DOHH2 (cell line): Measurements from ENCODE around the gene IGF1R.

Experiments used
- H3F3A ChIP-seq: fragments of 200-600 bp; sonication (generic), shearing (Covaris generic); 2 replicates; pipeline ENCODE4 v1.6.0; 2016; ENCODE audit warnings: antibody characterized with exemption, mild to moderate bottlenecking; ENCODE audit not compliant: control insufficient read depth, insufficient read depth
- H3K27ac ChIP-seq: fragments of 200-600 bp; sonication (generic); 2 replicates; pipeline ENCODE4 v1.5.1; 2014; ENCODE audit warnings: low read depth, mild to moderate bottlenecking, low read length, moderate library complexity
- H3K27me3 ChIP-seq: fragments of 200-600 bp; sonication (generic); 2 replicates; pipeline ENCODE4 v1.6.1; 2014; ENCODE audit warnings: mild to moderate bottlenecking, low read length, mixed read lengths; ENCODE audit not compliant: control insufficient read depth
- H3K36me3 ChIP-seq: fragments of 200-600 bp; sonication (generic); 2 replicates; pipeline ENCODE4 v1.6.1; 2014; ENCODE audit warnings: mild to moderate bottlenecking, low read length, moderate library complexity, mixed read lengths; ENCODE audit not compliant: control insufficient read depth
- H3K4me1 ChIP-seq: fragments of 200-600 bp; sonication (generic); 2 replicates; pipeline ENCODE4 v1.6.1; 2014; ENCODE audit warnings: mild to moderate bottlenecking, low read length, mixed read lengths; ENCODE audit not compliant: control insufficient read depth
- H3K4me2 ChIP-seq: fragments of 200-600 bp; sonication (generic); 2 replicates; pipeline ENCODE4 v1.6.0; 2014; ENCODE audit warnings: mild to moderate bottlenecking, low read length, moderate library complexity
- H3K4me3 ChIP-seq: fragments of 200-600 bp; sonication (generic); 2 replicates; pipeline ENCODE4 v1.5.1; 2014; ENCODE audit warnings: mild to moderate bottlenecking, low read length, mixed read lengths
- H3K79me2 ChIP-seq: fragments of 200-600 bp; sonication (generic); 2 replicates; pipeline ENCODE4 v1.6.1; 2014; ENCODE audit warnings: mild to moderate bottlenecking, low read length, mixed read lengths; ENCODE audit not compliant: control insufficient read depth
- H3K9me2 ChIP-seq: fragments of 200-600 bp; sonication (generic); replicated peaks from 2 replicates; pipeline ENCODE4 v1.6.1; 2014; ENCODE audit warnings: mild to moderate bottlenecking, low read length, mixed read lengths; ENCODE audit not compliant: control insufficient read depth
- H3K9me3 ChIP-seq: fragments of 200-600 bp; sonication (generic); 2 replicates; pipeline ENCODE4 v1.6.1; 2014; ENCODE audit warnings: antibody characterized with exemption, low read length, mixed read lengths; ENCODE audit not compliant: control insufficient read depth, insufficient read depth
- H4K20me1 ChIP-seq: fragments of 200-600 bp; sonication (generic); 2 replicates; pipeline ENCODE4 v1.6.0; 2014; ENCODE audit warnings: low read depth, mild to moderate bottlenecking, antibody characterized with exemption, low read length, moderate library complexity; ENCODE audit not compliant: control insufficient read depth, insufficient read depth
- EZH2phosphoT487 ChIP-seq: fragments of 200-600 bp; sonication (generic); IDR thresholded peaks from 2 replicates; pipeline ENCODE4 v1.6.1; 2017; ENCODE audit warnings: borderline replicate concordance, mild to moderate bottlenecking, antibody characterized with exemption, low read length, moderate library complexity, mixed read lengths
- TF ChIP-seq, protein P1 (sequence below): fragments of 200-600 bp; sonication (generic); IDR thresholded peaks from one replicate; pipeline ENCODE4 v1.5.1; 2014; ENCODE audit warnings: antibody characterized with exemption, mild to moderate bottlenecking, low read depth, low read length; ENCODE audit not compliant: poor library complexity, severe bottlenecking

Gene IGF1R

DNA sequence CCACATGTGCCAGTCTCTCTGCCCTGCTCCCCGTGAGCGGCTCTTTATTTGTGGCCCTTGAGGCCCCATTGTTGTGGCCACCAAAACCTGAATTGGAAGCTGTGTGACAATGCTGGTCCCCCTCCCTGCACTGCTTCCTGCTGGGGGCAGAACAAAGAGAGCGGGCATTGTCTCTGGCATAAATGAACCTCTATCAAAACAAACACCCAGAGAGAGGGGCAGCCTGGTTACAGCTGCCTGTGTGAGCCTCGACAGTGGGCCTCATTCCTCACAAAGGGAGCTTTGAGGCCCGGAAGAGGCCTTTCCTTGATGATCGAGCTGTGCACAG is 152.9 kb downstream of the IGF1R start:
- H3K36me3 ChIP-seq = no peaks in the 10 kb centered on the region
- H3K27me3 ChIP-seq = no peaks in the 10 kb centered on the region
- no peak overlapping the region for H3K4me3 ChIP-seq
- no peaks in the 10 kb centered on the region for H3K4me1 ChIP-seq
- H3K9me3 ChIP-seq = no peaks in the 10 kb centered on the region
- TF ChIP-seq EZH2phosphoT487 = no peak
- TF ChIP-seq, protein P1, sequence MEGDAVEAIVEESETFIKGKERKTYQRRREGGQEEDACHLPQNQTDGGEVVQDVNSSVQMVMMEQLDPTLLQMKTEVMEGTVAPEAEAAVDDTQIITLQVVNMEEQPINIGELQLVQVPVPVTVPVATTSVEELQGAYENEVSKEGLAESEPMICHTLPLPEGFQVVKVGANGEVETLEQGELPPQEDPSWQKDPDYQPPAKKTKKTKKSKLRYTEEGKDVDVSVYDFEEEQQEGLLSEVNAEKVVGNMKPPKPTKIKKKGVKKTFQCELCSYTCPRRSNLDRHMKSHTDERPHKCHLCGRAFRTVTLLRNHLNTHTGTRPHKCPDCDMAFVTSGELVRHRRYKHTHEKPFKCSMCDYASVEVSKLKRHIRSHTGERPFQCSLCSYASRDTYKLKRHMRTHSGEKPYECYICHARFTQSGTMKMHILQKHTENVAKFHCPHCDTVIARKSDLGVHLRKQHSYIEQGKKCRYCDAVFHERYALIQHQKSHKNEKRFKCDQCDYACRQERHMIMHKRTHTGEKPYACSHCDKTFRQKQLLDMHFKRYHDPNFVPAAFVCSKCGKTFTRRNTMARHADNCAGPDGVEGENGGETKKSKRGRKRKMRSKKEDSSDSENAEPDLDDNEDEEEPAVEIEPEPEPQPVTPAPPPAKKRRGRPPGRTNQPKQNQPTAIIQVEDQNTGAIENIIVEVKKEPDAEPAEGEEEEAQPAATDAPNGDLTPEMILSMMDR = no peak
- no peaks in the 10 kb centered on the region for H3F3A ChIP-seq
- H4K20me1 ChIP-seq = peaks cover 17% of the 10 kb centered on the region; the same call in 1 of the 2 replicates
- H3K79me2 ChIP-seq = no peaks in the 10 kb centered on the region
- no peak overlapping the region for H3K4me2 ChIP-seq
- no peaks in the 10 kb centered on the region for H3K9me2 ChIP-seq
- H3K27ac ChIP-seq = no peak overlapping the region

DNA sequence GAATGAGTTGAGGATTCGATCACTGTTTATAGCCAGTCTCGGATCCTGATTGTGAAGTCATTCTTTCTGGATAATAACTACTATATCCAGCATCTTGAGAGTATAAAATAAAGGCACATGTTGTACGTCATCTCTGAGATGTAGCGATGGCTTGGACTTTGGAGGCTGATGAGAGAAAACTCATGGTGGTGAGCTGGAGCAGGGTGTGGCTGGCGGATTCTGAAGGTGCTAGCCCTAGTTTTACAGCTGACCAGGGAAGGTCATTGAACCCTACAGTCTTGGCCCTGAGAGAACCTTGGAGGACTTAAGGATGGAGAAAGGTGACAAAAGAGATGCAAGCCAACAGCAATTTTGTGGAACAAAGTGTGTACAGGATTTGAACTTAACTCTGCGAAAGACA is 153.8 kb downstream of the IGF1R start:
- TF ChIP-seq, protein P1 = no peak
- TF ChIP-seq EZH2phosphoT487 = no peak
- H3K27ac ChIP-seq = no peak overlapping the region
- H3K4me2 ChIP-seq = no peak overlapping the region
- no peaks in the 10 kb centered on the region for H3F3A ChIP-seq
- no peaks in the 10 kb centered on the region for H3K79me2 ChIP-seq
- no peaks in the 10 kb centered on the region for H3K36me3 ChIP-seq
- H3K4me3 ChIP-seq = no peak overlapping the region
- H3K9me2 ChIP-seq = no peaks in the 10 kb centered on the region
- H4K20me1 ChIP-seq = peaks cover 17% of the 10 kb centered on the region; the same call in 1 of the 2 replicates
- no peaks in the 10 kb centered on the region for H3K4me1 ChIP-seq
- H3K9me3 ChIP-seq = no peaks in the 10 kb centered on the region
- no peaks in the 10 kb centered on the region for H3K27me3 ChIP-seq

DNA sequence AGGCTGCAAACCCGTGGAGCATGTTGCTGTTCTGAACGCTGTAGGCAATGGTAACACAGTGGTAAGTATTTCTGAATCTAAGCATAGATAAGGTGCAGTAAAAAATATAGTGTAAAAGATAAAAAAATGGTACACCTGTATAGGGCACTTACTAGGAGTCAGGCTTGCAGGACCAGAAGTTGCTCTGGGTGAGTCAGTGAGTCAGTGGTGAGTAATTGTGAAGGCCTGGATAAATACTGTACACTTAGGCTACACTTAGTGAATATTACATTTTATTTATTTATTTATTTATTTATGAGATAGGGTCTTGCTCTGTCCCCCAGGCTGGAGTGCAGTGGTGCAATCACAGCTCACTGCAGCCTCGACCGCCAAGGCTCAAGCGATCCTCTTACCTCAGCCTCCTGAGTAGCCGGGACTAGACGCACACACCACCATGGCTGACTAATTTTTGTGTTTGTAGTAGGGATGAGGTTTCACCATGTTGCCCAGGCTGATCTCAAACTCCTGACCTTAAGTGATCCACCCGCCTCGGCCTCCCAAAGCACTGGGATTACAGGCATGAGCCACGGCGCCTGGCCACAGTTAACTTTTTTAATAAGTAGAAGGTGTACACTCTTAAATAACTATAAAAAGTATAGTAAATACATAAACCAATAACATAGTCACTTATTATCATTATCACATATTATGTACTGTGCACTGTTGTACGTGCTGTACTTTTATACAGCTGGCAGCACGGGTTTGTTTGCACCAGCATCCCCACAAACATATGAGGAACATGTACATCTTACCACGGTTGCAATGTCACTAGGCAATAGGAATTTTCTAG is 155.1 kb downstream of the IGF1R start:
- Histone ChIP-seq H3K27me3 (no peaks in the 10 kb centered on the region), H3K9me2 (no peaks in the 10 kb centered on the region), H3F3A (no peaks in the 10 kb centered on the region), H3K79me2 (no peaks in the 10 kb centered on the region), H3K9me3 (no peaks in the 10 kb centered on the region), H4K20me1 (peaks cover 17% of the 10 kb centered on the region; the same call in 1 of the 2 replicates), H3K4me2 (no peak overlapping the region), H3K27ac (no peak overlapping the region), H3K4me3 (no peak overlapping the region), H3K36me3 (no peaks in the 10 kb centered on the region), H3K4me1 (no peaks in the 10 kb centered on the region)
- TF ChIP-seq EZH2phosphoT487 = no peak
- TF ChIP-seq, protein P1 = no peak
